ENCODE results near the gene RNU6-8. TPM values are rescaled to one million over a fixed set of nuclear protein-coding genes. Genes with fewer than 3 reads are reported as not detected.
A peak's percentile ranks its signal among the peaks of the same experiment; 100 is the strongest.

Gene RNU6-8
- total RNA-seq: not detected

DNA sequence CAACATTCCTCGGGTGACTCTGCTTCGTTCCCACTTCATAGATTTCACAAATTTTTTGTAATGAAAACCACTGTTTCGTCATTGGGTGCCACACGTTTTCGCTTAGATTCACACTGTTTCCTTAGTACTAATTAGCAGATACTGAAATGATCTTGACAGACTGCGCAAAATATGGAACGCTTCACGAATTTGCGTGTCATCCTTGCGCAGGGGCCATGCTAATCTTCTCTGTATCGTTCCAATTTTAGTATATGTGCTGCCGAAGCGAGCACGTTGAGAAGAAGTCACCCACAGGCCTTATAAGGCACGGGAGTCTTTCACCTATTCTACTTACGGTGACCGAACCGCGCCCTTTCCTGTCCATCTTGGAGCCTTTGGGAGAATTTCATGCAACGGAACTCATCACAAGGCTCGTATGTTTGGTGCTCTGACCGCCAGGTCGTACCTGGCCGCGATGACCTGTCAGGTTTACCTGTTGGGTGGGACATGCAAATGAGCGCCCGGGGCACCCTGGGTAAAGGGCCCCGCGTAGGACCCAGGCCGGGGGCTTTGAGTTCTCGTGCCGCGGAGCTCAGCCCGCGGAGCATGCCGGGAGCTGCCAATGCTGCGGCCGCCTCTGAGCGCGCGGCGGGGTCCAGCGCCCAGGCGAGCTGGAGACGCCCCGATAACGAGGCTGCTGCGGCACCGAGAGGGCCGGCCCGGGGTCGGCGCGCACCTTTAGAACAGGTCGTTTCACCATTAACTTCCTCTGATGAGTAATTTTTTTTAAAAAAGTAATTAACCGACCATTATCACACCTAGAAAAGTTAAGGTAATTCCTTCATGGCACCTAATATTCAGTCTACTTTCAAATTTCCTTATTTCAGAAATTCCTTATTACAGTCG, at the start of gene RNU6-8:
RNU6-8 (minus strand) TSS at position 272 of the 885 bp plus-strand sequence.
- 0 to 1% methylated on average over 31 to 57 of the region's 57 CpGs for whole genome bisulfite sequencing, 2 donors
- DNase-seq (peak; percentile 89 to 94 (median 92)), ATAC-seq (peak; percentile 92)
- Histone ChIP-seq H3K36me3 (replicated peaks in 1 of 2; ENCODE audit: insufficient read depth in 1 of 2, low read depth in 2 of 2) (no peaks in the 10 kb centered on the region), H3K27ac (peak within 1 kb of the TSS; percentile 29 to 96 (median 87)), H3K4me1 (peaks cover 10% of the 10 kb centered on the region), H3K9me3 (no peaks in the 10 kb centered on the region), H3K27me3 (no peaks in the 10 kb centered on the region), H3K4me3 (peak within 1 kb of the TSS; percentile 8 to 67)
- intact Hi-C loops (cut with DNase I): no loop called here
- TF ChIP-seq POLR2A (IDR thresholded peaks at IDR 0.05): peak in 2 of 3 donors; percentile 67 to 72
- TF ChIP-seq, protein P1, sequence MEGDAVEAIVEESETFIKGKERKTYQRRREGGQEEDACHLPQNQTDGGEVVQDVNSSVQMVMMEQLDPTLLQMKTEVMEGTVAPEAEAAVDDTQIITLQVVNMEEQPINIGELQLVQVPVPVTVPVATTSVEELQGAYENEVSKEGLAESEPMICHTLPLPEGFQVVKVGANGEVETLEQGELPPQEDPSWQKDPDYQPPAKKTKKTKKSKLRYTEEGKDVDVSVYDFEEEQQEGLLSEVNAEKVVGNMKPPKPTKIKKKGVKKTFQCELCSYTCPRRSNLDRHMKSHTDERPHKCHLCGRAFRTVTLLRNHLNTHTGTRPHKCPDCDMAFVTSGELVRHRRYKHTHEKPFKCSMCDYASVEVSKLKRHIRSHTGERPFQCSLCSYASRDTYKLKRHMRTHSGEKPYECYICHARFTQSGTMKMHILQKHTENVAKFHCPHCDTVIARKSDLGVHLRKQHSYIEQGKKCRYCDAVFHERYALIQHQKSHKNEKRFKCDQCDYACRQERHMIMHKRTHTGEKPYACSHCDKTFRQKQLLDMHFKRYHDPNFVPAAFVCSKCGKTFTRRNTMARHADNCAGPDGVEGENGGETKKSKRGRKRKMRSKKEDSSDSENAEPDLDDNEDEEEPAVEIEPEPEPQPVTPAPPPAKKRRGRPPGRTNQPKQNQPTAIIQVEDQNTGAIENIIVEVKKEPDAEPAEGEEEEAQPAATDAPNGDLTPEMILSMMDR (IDR thresholded peaks at IDR 0.05): peak in 2 of 7 experiments; percentile 8 to 10

DNA sequence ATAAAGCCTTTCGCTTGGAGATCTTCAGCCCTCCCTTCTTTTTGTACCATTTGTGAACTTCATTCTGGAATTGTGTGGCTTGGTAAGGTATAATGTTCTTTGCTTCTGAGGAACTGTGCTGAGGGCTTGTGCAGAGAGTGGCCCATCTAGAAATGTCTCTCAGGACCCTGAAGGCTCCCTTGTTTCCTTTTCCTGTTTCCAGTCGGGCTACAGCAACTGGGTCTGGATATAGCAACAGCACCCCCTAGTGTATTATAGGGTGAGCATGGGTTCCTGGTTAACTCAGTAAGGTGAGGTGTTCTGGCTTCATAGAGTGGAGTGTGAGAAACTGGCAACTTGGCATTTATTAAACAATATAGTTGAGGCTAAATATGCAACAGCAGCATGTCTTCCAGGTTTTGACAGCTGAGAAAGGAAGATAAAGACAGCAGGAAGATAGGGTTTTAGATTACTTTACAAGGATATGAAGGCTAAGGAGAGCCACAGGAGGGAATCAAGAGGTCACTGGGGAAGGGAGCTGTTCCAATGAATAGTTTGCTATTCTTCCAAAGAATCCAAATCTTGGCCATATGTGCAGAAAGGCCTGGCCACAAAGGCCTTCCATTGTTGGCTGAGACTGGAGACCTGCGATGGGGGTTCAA, 49.1 kb upstream of the RNU6-8 start:
- DNase-seq (peak; percentile 55 to 79 (median 69)), ATAC-seq (peak; percentile 94)
- H3K4me1 ChIP-seq: peaks cover 5% of the 10 kb centered on the region
- no peaks in the 10 kb centered on the region for H3K27me3 ChIP-seq
- H3K27ac ChIP-seq: no peak overlapping the region
- WGBS, 2 donors: 47 to 53% methylated on average over 3 of the region's 3 CpGs
- H3K9me3 ChIP-seq: no peaks in the 10 kb centered on the region
- intact Hi-C loops (cut with DNase I): loop anchor here (5.0 to 10.0 kb wide), 3 partner anchors 180 to 740 kb away; no protein-coding TSS in a partner anchor
- H3K4me3 ChIP-seq: no peak overlapping the region
- no peak for TF ChIP-seq POLR2A (IDR thresholded peaks at IDR 0.05)
- TF ChIP-seq, protein P1 (IDR thresholded peaks at IDR 0.05): peak; percentile 57 to 90 (median 87)
- H3K36me3 ChIP-seq (replicated peaks in 1 of 2; ENCODE audit: insufficient read depth in 1 of 2, low read depth in 2 of 2): no peaks in the 10 kb centered on the region

GRCh38 chr14:32251530-32251929, 48.5 kb upstream of the RNU6-8 start:
- H3K36me3 ChIP-seq (replicated peaks in 1 of 2; ENCODE audit: insufficient read depth in 1 of 2, low read depth in 2 of 2): no peaks in the 10 kb centered on the region
- H3K27ac ChIP-seq: no peak overlapping the region
- TF ChIP-seq, protein P1 (IDR thresholded peaks at IDR 0.05): no peak
- no peak for TF ChIP-seq POLR2A (IDR thresholded peaks at IDR 0.05)
- H3K9me3 ChIP-seq: no peaks in the 10 kb centered on the region
- H3K4me1 ChIP-seq: peaks cover 5% of the 10 kb centered on the region
- H3K27me3 ChIP-seq: no peaks in the 10 kb centered on the region
- ATAC-seq (no peak), DNase-seq (no peak)
- no peak overlapping the region for H3K4me3 ChIP-seq
- intact Hi-C loops (cut with DNase I): loop anchor here (5.0 to 10.0 kb wide), 3 partner anchors 179 to 739 kb away; no protein-coding TSS in a partner anchor
- 42 to 58% methylated on average over 4 of the region's 4 CpGs for WGBS, 2 donors

GRCh38 chr14:32250681-32251080, 47.6 kb upstream of the RNU6-8 start:
- no peaks in the 10 kb centered on the region for H3K27me3 ChIP-seq
- intact Hi-C loops (cut with DNase I): loop anchor here (5.0 to 10.0 kb wide), 3 partner anchors 178 to 738 kb away; no protein-coding TSS in a partner anchor
- H3K36me3 ChIP-seq (replicated peaks in 1 of 2; ENCODE audit: insufficient read depth in 1 of 2, low read depth in 2 of 2): no peaks in the 10 kb centered on the region
- H3K9me3 ChIP-seq: no peaks in the 10 kb centered on the region
- 69 to 72% methylated on average over 3 of the region's 3 CpGs for WGBS, 2 donors
- no peak overlapping the region for H3K27ac ChIP-seq
- peaks cover 5% of the 10 kb centered on the region for H3K4me1 ChIP-seq
- DNase-seq (no peak), ATAC-seq (no peak)
- H3K4me3 ChIP-seq: no peak overlapping the region
- TF ChIP-seq, protein P1 (IDR thresholded peaks at IDR 0.05): no peak
- TF ChIP-seq POLR2A (IDR thresholded peaks at IDR 0.05): no peak
